Activated CD8-positive, alpha-beta memory T cell treated with anti-CD3 and anti-CD28 coated beads for 36 hours (primary cell): Measurements from ENCODE around the gene SOCS2. TPM values are rescaled to one million over a fixed set of nuclear protein-coding genes. Genes with fewer than 3 reads are reported as not detected.
"Not testable (repeated sequence)": the region's sequence is repeated elsewhere in the genome, so short reads cannot be mapped to it uniquely, and the experiment has no call there.

ENCODE experiments used
- CTCF ChIA-PET: fragments of 350-600 bp; sonication (Branson Sonifier 250); formaldehyde crosslinking; loops from one replicate; lab custom pipeline; 2021; ENCODE audit warnings: antibody characterized with exemption; lab: Charles Lee
- POLR2A ChIA-PET: fragments of 350-600 bp; sonication (Branson Sonifier 250); formaldehyde crosslinking; loops from one replicate; lab custom pipeline; 2021; ENCODE audit warnings: antibody characterized with exemption; lab: Charles Lee
- total RNA-seq, 2 experiments: library from RNA; stranded (reverse); gene quantifications; one replicate each; pipeline ENCODE4 v1.2.3, GENCODE V29; 2021

SOCS2 gene
- total RNA-seq, result 10 to 100 TPM; 14.4 to 15.8 TPM

DNA sequence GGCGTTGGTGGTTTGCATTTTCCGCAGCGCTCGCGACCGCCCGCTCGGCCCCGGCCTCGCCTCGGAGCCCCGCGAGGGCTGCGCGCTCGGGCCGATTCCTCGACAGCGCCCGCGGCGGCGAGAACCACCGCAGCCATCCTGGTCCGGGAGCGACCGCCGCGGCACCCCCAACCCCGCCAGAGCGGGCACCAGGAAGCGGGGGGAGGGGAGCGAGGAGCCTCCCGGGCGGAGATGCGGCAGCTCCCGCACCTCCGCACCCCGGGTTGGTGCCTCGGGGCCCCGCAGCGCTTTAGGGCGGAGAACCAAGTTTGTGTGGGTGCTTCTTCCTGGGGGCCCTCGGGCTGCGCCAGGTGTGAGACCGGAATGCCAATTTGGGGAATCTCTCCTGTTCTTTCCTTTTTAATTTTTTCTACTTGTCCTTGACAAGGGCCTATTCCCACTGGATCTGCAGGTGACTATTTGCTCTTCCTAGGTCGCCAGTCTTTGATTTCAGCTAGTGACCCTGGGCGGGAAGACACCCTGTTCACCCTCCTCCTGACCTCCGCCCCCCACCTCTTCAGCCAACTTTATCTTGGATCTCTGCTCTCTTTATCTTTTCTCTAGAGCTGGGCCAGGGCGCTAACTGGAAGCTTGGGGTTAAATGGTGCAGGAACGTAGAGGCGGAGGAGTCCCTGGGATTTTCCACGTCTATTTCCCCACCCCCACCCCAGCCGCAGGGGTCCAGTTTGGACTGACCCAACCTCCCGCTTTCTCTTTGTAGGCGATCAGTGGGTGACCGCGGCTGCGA, at the start of gene SOCS2:
SOCS2 (plus strand) TSS at position 751 of the 787 bp plus-strand sequence. CDS start 223 bp downstream, outside the sequence.
- POLR2A ChIA-PET, result interaction anchor here (0.8 kb wide), 1 partner anchor 170 kb away, joined by 3 read pairs; no protein-coding TSS in a partner anchor

DNA sequence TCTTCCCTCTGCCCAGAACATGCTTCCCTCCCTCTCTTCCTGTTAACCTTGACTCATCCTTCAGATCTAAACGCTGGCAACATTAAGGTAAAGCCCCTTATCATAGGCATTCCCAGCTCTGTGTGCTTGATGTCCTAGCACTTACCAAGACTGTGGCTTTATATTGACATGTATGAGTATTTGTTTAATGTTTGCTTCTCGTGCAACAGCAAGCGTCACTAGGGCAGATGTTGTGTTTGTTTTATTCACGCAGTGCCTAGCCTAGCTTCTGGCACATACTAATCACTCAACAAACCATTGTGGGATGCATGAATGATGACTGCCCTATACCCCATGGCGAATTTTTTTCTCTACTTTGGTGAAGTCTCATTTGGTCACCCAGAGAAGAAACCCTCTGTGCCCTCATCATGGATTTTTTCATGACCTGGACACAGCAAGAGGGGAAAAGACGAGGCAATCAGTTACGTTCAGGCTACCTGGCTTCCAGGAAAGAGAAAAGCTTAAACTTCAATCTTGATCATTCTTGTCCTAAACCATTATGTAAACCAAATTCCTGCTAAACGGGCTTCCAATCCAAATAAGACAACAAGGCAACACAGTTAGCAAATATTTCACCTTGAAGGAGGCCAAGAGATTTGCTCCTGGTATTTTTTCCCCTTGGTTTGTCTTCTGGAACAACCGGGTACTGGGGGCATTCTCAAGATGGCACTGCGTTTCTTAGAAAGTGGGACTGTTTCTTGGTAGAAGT, 47.9 kb upstream of the SOCS2 start:
- CTCF ChIA-PET, result interaction anchor here (0.7 to 1.4 kb wide), 3 partner anchors 12 to 576 kb away, joined by 3 to 4 read pairs (median 3); no protein-coding TSS in a partner anchor
- POLR2A ChIA-PET, result no interaction called here

More for the DNA sequence above, at the start of gene SOCS2:
- CTCF ChIA-PET, result interaction anchor here (6.4 kb wide), 1 partner anchor 529 kb away, joined by 52 read pairs; no protein-coding TSS in a partner anchor

DNA sequence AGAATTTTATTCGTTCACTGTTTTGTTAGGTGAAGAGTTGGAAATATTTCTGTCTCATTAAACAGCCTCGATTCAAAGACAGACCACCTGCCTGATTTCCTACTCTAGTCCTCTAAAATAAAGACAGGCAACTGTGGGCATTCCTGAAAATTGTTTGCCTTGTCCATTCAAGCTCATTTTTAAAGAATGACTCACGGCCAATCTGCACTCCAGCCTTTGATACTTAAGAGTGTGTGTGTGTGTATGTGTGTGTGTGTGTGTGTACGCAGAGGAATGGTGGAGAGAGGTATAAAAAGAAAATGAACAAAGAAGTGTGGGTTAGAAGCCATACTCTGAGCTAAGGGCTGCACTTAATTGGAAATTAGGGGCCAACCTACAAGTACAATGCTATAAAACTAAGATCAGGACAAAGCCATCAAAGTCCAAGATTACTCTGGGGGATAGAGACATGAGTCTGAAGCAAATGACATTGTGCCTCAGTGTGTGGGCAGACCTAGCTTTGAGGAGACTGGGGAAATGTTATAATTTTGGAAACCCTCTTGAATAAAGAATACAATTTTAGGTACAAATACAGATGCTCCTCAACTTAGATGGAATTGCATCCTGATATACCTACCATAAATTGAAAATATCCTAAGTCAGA, 45.6 kb upstream of the SOCS2 start:
- POLR2A ChIA-PET, result no interaction called here
- CTCF ChIA-PET, result interaction anchor here (1.0 to 1.4 kb wide), 2 partner anchors 44 to 574 kb away, joined by 3 read pairs; no protein-coding TSS in a partner anchor

GRCh38 chr12:93530358-93530757, 42.1 kb upstream of the SOCS2 start:
- ChIA-PET CTCF (no interaction called here), POLR2A (no interaction called here)

DNA sequence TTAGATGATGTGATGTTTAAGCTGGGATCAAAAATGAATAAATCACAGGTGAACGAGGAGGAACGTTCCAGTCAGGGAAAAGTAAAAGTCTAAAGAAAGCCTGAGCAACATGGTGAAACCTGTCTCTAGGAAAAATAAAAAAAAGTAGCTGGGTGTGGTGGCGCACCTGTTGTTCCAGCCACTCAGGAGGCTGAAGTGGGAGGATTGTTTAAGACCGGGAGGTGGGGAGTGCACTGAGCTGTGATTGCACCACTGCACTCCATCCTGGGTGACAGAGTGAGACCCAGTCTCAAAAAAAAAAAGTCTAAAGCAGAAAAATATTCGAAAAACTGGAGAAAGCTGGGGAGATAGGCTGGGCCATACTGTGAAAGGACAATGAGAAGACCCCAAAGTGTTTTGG, 39.2 kb upstream of the SOCS2 start:
- ChIA-PET POLR2A (no interaction called here), CTCF (no interaction called here)

DNA sequence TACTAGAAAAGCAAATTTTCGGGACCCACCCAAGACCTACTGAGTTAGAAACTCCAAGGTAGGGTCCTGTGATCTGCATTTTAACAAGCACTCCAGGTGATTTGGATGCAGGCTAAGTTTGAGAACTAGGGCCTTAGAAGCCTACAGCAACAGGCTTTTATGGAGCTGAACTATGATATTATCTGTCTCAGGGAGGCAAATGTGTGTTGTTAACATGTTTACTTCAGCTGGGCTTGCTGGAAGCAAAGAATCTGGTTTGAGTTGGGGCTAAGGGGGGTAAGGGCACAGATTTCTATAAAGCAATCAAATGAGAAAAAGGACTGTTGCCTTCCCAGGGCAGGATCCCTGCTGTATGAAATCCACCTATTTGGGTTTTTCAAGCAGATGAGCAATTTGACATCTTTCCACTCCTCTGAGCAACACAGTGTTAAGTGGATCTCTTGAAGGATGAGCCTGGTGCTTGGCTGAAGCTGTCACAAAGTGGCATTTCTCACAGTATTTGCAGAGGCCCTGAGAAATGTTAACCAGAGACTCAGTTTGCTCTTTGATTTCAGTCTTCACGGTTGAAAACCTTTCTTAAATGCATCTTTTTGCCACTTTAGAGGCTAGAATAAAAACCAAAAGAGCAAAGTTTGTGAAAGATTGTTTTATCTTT, 36.2 kb upstream of the SOCS2 start:
- ChIA-PET POLR2A (no interaction called here), CTCF (no interaction called here)

DNA sequence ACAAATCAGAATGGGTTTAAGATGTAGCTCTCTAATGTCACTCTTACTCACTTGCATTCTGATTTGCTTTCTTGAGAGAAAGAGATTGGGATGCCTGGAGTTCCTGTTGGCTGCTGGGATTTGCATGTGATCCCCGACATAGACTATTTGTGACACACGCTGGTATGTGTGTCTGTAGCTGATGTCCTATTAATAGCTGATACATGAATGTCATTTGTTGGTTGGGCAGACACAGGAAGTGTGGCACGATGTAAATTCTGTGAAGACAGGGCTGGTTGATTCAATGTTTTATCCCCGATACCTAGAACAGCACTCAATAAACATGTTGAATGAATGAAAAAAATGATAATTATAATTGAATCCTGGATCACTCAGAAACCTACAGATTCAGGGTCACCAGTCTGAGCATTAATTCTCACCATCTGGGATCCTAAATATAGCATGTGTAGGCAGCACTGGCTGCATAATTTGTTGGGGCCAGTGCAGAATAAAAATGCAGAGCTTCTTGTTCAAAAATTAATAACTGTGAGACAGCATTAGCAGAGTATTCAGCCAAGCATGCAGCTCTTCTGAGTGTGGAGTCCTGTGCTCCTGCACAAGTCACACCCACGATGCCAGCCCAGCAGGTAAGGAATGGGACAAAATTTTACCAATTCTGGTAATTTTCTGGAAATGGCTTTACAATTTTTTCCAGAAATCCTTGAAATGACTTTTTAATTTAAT, 35.5 kb upstream of the SOCS2 start:
- POLR2A ChIA-PET, result no interaction called here
- CTCF ChIA-PET, result no interaction called here

DNA sequence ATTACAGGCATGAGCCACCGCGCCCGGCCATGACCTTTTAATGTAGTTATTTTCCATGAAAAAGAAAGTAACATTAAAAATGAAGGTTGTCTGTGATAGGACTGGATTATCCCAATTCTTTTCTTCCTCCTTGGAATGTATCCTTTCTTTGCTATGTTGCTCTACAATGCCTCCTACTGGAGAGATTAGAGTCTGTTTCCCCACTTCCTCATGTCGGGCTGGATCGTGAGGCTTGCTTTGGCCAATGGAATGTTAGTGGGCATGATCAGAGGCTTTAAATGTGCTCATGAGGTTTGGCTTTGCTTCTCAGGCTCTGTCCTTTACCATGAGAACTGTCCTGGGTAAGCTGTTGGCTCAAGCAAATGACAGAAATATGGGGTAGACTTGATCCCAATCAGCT, 34.7 kb upstream of the SOCS2 start:
- CTCF ChIA-PET, result no interaction called here
- POLR2A ChIA-PET, result no interaction called here

DNA sequence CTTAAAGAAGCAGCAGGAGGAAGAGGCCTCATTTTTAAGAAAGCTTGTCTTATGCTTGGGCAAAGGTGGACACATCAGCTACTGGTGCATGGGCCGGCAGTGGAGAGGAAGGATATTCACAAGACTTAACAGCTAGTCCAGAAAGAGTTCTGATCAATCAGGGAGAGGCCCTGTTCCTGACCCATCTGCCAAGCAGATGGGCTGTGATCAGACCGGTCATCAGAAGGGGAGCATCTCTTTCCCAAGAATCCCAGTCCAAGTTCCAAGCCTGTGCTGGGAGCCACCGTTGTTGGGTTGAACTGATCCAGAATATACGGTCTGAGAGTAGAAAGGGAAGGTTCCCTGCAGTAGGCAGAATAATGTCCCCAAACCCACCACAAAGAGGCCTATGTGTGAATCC, 32.7 kb upstream of the SOCS2 start:
- POLR2A ChIA-PET, result no interaction called here
- CTCF ChIA-PET, result no interaction called here

DNA sequence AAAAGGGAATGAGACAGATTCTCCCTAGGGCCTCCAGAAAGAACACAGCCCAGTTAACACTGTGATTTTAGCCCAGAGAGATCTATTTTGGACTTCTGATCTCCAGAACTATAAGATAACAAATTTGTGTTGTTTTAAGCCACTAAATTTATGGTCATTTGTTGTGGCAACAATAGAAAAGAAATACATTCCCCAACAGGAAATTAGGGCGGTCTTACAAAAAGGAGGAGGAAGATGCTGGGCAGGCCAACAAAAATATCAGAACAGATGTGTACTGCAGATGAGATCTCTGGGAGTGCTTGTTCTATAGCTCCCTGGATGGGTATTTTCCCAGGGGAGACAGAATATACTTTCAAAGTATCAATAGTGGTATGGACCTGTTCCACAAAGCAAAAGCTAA, 32.0 kb upstream of the SOCS2 start:
- CTCF ChIA-PET, result no interaction called here
- POLR2A ChIA-PET, result no interaction called here

GRCh38 chr12:93541578-93542225, 30.8 kb upstream of the SOCS2 start:
- POLR2A ChIA-PET, result no interaction called here
- CTCF ChIA-PET, result no interaction called here

DNA sequence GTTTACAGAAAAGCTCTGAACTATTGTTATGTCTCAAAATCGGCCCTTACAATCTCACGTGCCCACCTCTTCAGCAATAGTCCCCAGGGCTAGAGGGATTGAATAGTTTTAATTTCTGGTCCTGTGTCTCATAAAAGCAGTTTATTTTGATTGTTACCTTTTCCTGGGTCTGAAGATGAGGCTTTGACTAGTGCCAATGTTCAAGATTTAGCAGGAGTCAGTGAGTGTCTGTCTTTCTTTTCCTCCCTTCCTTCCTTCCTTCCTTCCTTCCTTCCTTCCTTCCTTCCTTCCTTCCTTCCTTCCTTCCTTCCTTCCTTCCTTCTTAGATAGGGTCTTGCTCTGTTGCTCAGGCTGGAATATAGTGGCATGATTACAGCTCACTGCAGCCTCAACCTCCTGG, 24.7 kb upstream of the SOCS2 start:
- POLR2A ChIA-PET, result no interaction called here
- CTCF ChIA-PET, result interaction anchor here (1.6 kb wide), 1 partner anchor 551 kb away, joined by 4 read pairs; no protein-coding TSS in a partner anchor

DNA sequence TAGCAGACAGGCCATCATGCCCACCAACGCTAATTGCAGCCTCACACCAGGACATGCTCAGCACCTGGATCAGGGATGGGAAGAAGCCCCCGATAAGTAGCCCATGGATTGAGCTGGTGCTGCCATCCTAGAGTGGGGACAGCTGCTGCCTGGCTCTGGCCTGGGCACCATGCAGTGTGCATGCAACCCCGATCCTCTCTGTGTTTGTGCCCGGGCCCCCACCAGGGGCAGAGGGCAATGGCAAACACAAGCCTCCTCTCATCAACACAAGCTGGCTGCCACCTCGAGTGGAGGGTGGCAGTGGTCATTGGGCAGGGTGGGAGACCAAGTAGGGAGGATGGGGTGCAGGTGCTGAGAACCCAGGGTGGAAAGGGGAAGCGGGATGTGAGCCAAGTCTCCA, 23.3 kb upstream of the SOCS2 start:
- POLR2A ChIA-PET, result no interaction called here
- CTCF ChIA-PET, result interaction anchor here (1.6 kb wide), 1 partner anchor 550 kb away, joined by 4 read pairs; no protein-coding TSS in a partner anchor

GRCh38 chr12:93550748-93551611, 21.5 kb upstream of the SOCS2 start:
- CTCF ChIA-PET, result no interaction called here
- POLR2A ChIA-PET, result no interaction called here

GRCh38 chr12:93552427-93552826, 20.0 kb upstream of the SOCS2 start:
- POLR2A ChIA-PET, result no interaction called here
- CTCF ChIA-PET, result no interaction called here

DNA sequence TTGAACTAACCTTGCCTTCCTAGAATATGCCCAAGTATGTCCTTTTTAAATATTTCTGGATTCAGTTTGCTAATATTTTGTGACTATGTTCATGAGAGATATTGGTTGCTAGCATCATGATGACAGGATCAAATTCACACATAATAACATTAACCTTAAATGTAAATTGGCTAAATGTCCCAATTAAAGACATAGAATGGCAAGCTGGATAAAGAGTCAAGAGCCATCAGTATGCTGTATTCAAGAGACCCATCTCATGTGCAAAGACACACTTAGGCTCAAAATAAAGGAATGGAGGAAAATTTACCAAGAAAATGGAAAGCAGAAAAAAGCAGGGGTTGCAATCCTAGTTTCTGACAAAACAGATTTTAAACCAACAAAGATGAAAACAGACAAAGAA, 14.6 kb upstream of the SOCS2 start:
- POLR2A ChIA-PET, CTCF ChIA-PET: not testable (repeated sequence)

DNA sequence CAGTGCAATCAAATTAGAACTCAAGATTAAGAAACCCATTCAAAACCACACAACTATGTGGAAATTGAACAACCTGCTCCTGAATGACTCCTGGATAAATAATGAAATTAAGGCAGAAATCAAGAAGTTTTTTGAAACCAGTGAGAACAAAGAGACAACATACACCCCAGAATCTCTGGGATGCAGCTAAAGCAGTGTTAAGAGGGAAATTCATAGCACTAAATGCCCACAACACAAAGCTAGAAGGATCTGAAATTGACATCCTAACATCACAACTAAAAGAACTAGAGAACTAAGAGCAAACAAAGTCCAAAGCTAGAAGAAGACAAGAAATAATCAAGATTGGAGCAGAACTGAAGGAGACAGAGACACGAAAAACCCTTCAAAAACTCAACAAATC, 13.8 kb upstream of the SOCS2 start:
- CTCF ChIA-PET, POLR2A ChIA-PET: not testable (repeated sequence)
